ENCODE measurements around the gene LTO1. TPM values are rescaled to one million over a fixed set of nuclear protein-coding genes. Genes with fewer than 3 reads are reported as not detected.
A peak's percentile ranks its signal among the peaks of the same experiment; 100 is the strongest.

Gene LTO1
- total and polyA plus RNA-seq, 10 donors: 17.5 to 41.4 (median 31.0) TPM

GRCh38 chr11:69666752-69667536 lies 8.2 kb downstream of the LTO1 start:
- H3K9me3 ChIP-seq: no peaks in the 10 kb centered on the region
- no peak overlapping the region for H3K4me3 ChIP-seq
- peaks cover 0 to 98% (median 69%) of the 10 kb centered on the region in 6 donors for H3K36me3 ChIP-seq
- peaks cover 0 to 15% (median 9%) of the 10 kb centered on the region in 6 donors for H3K4me1 ChIP-seq
- peak in 1 of 3 donors; percentile 26 for TF ChIP-seq POLR2AphosphoS5 (IDR thresholded peaks at IDR 0.05)
- TF ChIP-seq CTCF (IDR thresholded peaks at IDR 0.05 in 8 of 11, conservative IDR thresholded peaks at IDR 0.05 in 3 of 11): no peak
- no peak for TF ChIP-seq POLR2A (IDR thresholded peaks at IDR 0.05)
- intact Hi-C loops (cut with DNase I; ENCODE audit: low total_unique reads): no loop called here
- no peaks in the 10 kb centered on the region for H3K27me3 ChIP-seq (replicated peaks in 1 of 7)
- WGBS, 5 donors: 90 to 95% (median 93%) methylated on average over 27 to 33 of the region's 33 CpGs
- H3K27ac ChIP-seq: no peak overlapping the region
- peak; percentile 51 for DNase-seq

GRCh38 chr11:69666261-69666660 lies 8.9 kb downstream of the LTO1 start:
- TF ChIP-seq POLR2A (IDR thresholded peaks at IDR 0.05) (no peak), POLR2AphosphoS5 (IDR thresholded peaks at IDR 0.05) (no peak), CTCF (IDR thresholded peaks at IDR 0.05 in 8 of 11, conservative IDR thresholded peaks at IDR 0.05 in 3 of 11) (no peak)
- Histone ChIP-seq H3K4me1 (peaks cover 0 to 15% (median 9%) of the 10 kb centered on the region in 6 donors), H3K27ac (no peak overlapping the region), H3K9me3 (no peaks in the 10 kb centered on the region), H3K27me3 (replicated peaks in 1 of 7) (no peaks in the 10 kb centered on the region), H3K4me3 (no peak overlapping the region), H3K36me3 (peaks cover 0 to 95% (median 63%) of the 10 kb centered on the region in 6 donors)
- intact Hi-C loops (cut with DNase I; ENCODE audit: low total_unique reads): no loop called here
- 93 to 96% (median 95%) methylated on average over 14 of the region's 14 CpGs for WGBS, 5 donors
- DNase-seq: peak; percentile 39

- peaks cover 0 to 95% (median 57%) of the 10 kb centered on the region in 6 donors for H3K36me3 ChIP-seq
- DNase-seq: peak; percentile 28
- intact Hi-C loops (cut with DNase I; ENCODE audit: low total_unique reads): no loop called here
- no peak overlapping the region for H3K4me3 ChIP-seq
- 94 to 98% (median 96%) methylated on average over 11 of the region's 11 CpGs for WGBS, 5 donors
- TF ChIP-seq CTCF (IDR thresholded peaks at IDR 0.05 in 8 of 11, conservative IDR thresholded peaks at IDR 0.05 in 3 of 11) (no peak), POLR2AphosphoS5 (IDR thresholded peaks at IDR 0.05) (no peak), POLR2A (IDR thresholded peaks at IDR 0.05) (no peak)
- H3K27me3 ChIP-seq (replicated peaks in 1 of 7): no peaks in the 10 kb centered on the region
- H3K9me3 ChIP-seq: no peaks in the 10 kb centered on the region
- peaks cover 0 to 11% (median 8%) of the 10 kb centered on the region in 6 donors for H3K4me1 ChIP-seq
- H3K27ac ChIP-seq: no peak overlapping the region
Observed at GRCh38 chr11:69665669-69666068, 9.5 kb downstream of the LTO1 start.

GRCh38 chr11:69664901-69665300 lies 10.3 kb downstream of the LTO1 start:
- WGBS, 5 donors: 91 to 94% (median 93%) methylated on average over 8 of the region's 8 CpGs
- Histone ChIP-seq H3K9me3 (no peaks in the 10 kb centered on the region), H3K27ac (no peak overlapping the region), H3K36me3 (peaks cover 0 to 91% (median 52%) of the 10 kb centered on the region in 6 donors), H3K4me1 (peaks cover 0 to 3% (median under 1%) of the 10 kb centered on the region in 6 donors), H3K4me3 (no peak overlapping the region), H3K27me3 (replicated peaks in 1 of 7) (no peaks in the 10 kb centered on the region)
- intact Hi-C loops (cut with DNase I; ENCODE audit: low total_unique reads): no loop called here
- DNase-seq: peak; percentile 23
- TF ChIP-seq POLR2AphosphoS5 (IDR thresholded peaks at IDR 0.05) (no peak), CTCF (IDR thresholded peaks at IDR 0.05 in 8 of 11, conservative IDR thresholded peaks at IDR 0.05 in 3 of 11) (no peak), POLR2A (IDR thresholded peaks at IDR 0.05) (no peak)

Measured in spleen (tissue), 11 donors.